Endothelial cell (in vitro differentiated cells): Measurements from ENCODE around the gene CPD. TPM values are rescaled to one million over a fixed set of nuclear protein-coding genes. Genes with fewer than 3 reads are reported as not detected.

Source experiments
- DNase-seq: peaks from one replicate; pipeline ENCODE4 v3.0.0; 2021; ENCODE audit warnings: low spot score
- H3K27ac Mint-ChIP-seq: one replicate; pipeline ENCODE4 v1.8.0; 2021; ENCODE audit warnings: mixed read lengths, inconsistent platforms; ENCODE audit not compliant: unreplicated experiment
- H3K27me3 Mint-ChIP-seq: one replicate; pipeline ENCODE4 v1.8.0; 2021; ENCODE audit warnings: mild to moderate bottlenecking, moderate library complexity, mixed read lengths, inconsistent platforms; ENCODE audit not compliant: unreplicated experiment
- H3K36me3 Mint-ChIP-seq: one replicate; pipeline ENCODE4 v1.8.0; 2021; ENCODE audit warnings: mild to moderate bottlenecking, low read depth, mixed read lengths, inconsistent platforms; ENCODE audit not compliant: unreplicated experiment
- H3K4me1 Mint-ChIP-seq: one replicate; pipeline ENCODE4 v1.8.0; 2021; ENCODE audit warnings: mild to moderate bottlenecking, mixed read lengths, inconsistent platforms; ENCODE audit not compliant: unreplicated experiment
- H3K4me3 Mint-ChIP-seq: one replicate; pipeline ENCODE4 v1.8.0; 2021; ENCODE audit warnings: mild to moderate bottlenecking, mixed read lengths, inconsistent platforms; ENCODE audit not compliant: unreplicated experiment
- H3K9me3 Mint-ChIP-seq: one replicate; pipeline ENCODE4 v1.8.0; 2021; ENCODE audit warnings: mixed read lengths, inconsistent platforms; ENCODE audit not compliant: unreplicated experiment
- CTCF ChIP-seq: fragments of 200-600 bp; sonication (generic); IDR thresholded peaks from one replicate; pipeline ENCODE4 v1.5.0; 2021; ENCODE audit warnings: antibody characterized with exemption; ENCODE audit not compliant: unreplicated experiment
- total RNA-seq: library from RNA; stranded (reverse); fragmentation: NEBNext Ultra II Directional; extraction: Animal tissue kit (Norgen Biotek cat#: 25700); gene quantifications from one replicate; pipeline ENCODE4 v1.2.1, GENCODE V29; 2021; ENCODE audit not compliant: unreplicated experiment

CPD gene
- total RNA-seq, 1 donor from 2014 or later = 119 TPM

GRCh38 chr17:30368912-30369720 lies 9.6 kb upstream of the CPD start:
- Mint-ChIP-seq H3K9me3 (no peaks in the 10 kb centered on the region), H3K4me1 (peaks cover 19% of the 10 kb centered on the region), H3K27ac (peak overlapping the region; percentile 50), H3K36me3 (no peaks in the 10 kb centered on the region), H3K4me3 (no peak overlapping the region), H3K27me3 (peaks cover 4% of the 10 kb centered on the region)
- TF ChIP-seq CTCF = no peak
- no peak for DNase-seq

GRCh38 chr17:30369995-30370394 lies 8.7 kb upstream of the CPD start:
- Mint-ChIP-seq H3K4me3 (no peak overlapping the region), H3K27me3 (peaks cover 4% of the 10 kb centered on the region), H3K4me1 (peaks cover 19% of the 10 kb centered on the region), H3K27ac (no peak overlapping the region), H3K36me3 (no peaks in the 10 kb centered on the region), H3K9me3 (no peaks in the 10 kb centered on the region)
- DNase-seq = no peak
- TF ChIP-seq CTCF = no peak

- no peak overlapping the region for H3K27ac Mint-ChIP-seq
- no peaks in the 10 kb centered on the region for H3K36me3 Mint-ChIP-seq
- H3K27me3 Mint-ChIP-seq = peaks cover 9% of the 10 kb centered on the region
- no peak overlapping the region for H3K4me3 Mint-ChIP-seq
- peaks cover 38% of the 10 kb centered on the region for H3K4me1 Mint-ChIP-seq
- DNase-seq = no peak
- no peak for TF ChIP-seq CTCF
- H3K9me3 Mint-ChIP-seq = no peaks in the 10 kb centered on the region
Observed at GRCh38 chr17:30372755-30373154, 6.0 kb upstream of the CPD start.

GRCh38 chr17:30375661-30376060 lies 3.1 kb upstream of the CPD start:
- H3K27ac Mint-ChIP-seq = no peak overlapping the region
- no peak overlapping the region for H3K4me3 Mint-ChIP-seq
- H3K27me3 Mint-ChIP-seq = peaks cover 20% of the 10 kb centered on the region
- DNase-seq = no peak
- H3K4me1 Mint-ChIP-seq = peaks cover 37% of the 10 kb centered on the region
- no peak for TF ChIP-seq CTCF
- H3K36me3 Mint-ChIP-seq = peaks cover 7% of the 10 kb centered on the region
- no peaks in the 10 kb centered on the region for H3K9me3 Mint-ChIP-seq
